GM12892 (cell line): ENCODE results near the gene SHB.

Experiments used
- POLR2A ChIP-seq: IDR thresholded peaks from 2 replicates; pipeline ENCODE4 v1.6.1; 2011; ENCODE audit warnings: low read depth, low read length, control low read depth
- POLR2AphosphoS5 ChIP-seq: IDR thresholded peaks from 2 replicates; pipeline ENCODE4 v1.6.1; 2011; ENCODE audit warnings: low read depth, low read length, control low read depth
- TAF1 ChIP-seq: IDR thresholded peaks from 2 replicates; pipeline ENCODE4 v1.6.1; 2011; ENCODE audit warnings: low read depth, mild to moderate bottlenecking, control low read depth, low read length, borderline replicate concordance

GRCh38 chr9:38107811-38108304 is 38.8 kb upstream of the SHB start:
- TF ChIP-seq POLR2A = no peak
- TF ChIP-seq TAF1 = no peak
- no peak for TF ChIP-seq POLR2AphosphoS5
